ENCODE results near the gene BPIFB3. TPM values are rescaled to one million over a fixed set of nuclear protein-coding genes. Genes with fewer than 3 reads are reported as not detected.

BPIFB3 gene
- total and polyA plus RNA-seq, 2 of the 4 experiments (the other 2 are of a cell fraction): not detected

GRCh38 chr20:33067806-33068205 is 14.1 kb downstream of the BPIFB3 start:
- H3K4me3 ChIP-seq (ENCODE audit: insufficient read depth, low read depth, low read length): no peak overlapping the region
- no peaks in the 10 kb centered on the region for H3K79me1 ChIP-seq (ENCODE audit: low read depth in 1 of 2, low read length in 2 of 2)
- H3K9me1 ChIP-seq (ENCODE audit: insufficient read depth, low read length): no peaks in the 10 kb centered on the region
- H3K9me3 ChIP-seq (ENCODE audit: control insufficient read depth, insufficient read depth, low read length): no peaks in the 10 kb centered on the region
- intact Hi-C loops (cut with micrococcal nuclease): no loop called here
- H2AK5ac ChIP-seq (ENCODE audit: low read depth, low read length): no peak overlapping the region
- dilution Hi-C loops (cut with HindIII; ENCODE audit: low sequenced_read_pairs, unreplicated experiment): no loop called here
- WGBS, 2 experiments (ENCODE audit: extremely low coverage in 2 of 2, insufficient read length in 1 of 2): no CpG with 5 or more reads among the region's 3 CpGs
- ATAC-seq (ENCODE audit: low read depth) (no peak), DNase-seq (no peak)
- no peaks in the 10 kb centered on the region for H3K36me3 ChIP-seq (ENCODE audit: control insufficient read depth, insufficient read depth, low read length)
- H2AK9ac ChIP-seq (replicated peaks; ENCODE audit: low read depth, low read length, poor library complexity): no peak overlapping the region
- in situ Hi-C loops (cut with MboI; ENCODE audit: low sequenced_read_pairs): no loop called here
- no peak overlapping the region for H3K14ac ChIP-seq (replicated peaks; ENCODE audit: low read depth, low read length)
- no peak overlapping the region for H2BK15ac ChIP-seq (ENCODE audit: low read depth, low read length)
- no peaks in the 10 kb centered on the region for H4K20me1 ChIP-seq (ENCODE audit: insufficient read depth, low read length)
- peaks cover 12% of the 10 kb centered on the region for H3K27me3 ChIP-seq (ENCODE audit: control insufficient read depth, insufficient read depth, low read length)
- H2BK5ac ChIP-seq (ENCODE audit: low read depth, low read length, poor library complexity, severe bottlenecking): no peak overlapping the region
- no peaks in the 10 kb centered on the region for H3K4me1 ChIP-seq (ENCODE audit: control insufficient read depth, insufficient read depth, low read length)
- H4K5ac ChIP-seq (ENCODE audit: low read depth, low read length): no peak overlapping the region
- no peak overlapping the region for H3K23ac ChIP-seq (ENCODE audit: low read depth, low read length)
- no peak overlapping the region for H3K4me2 ChIP-seq (ENCODE audit: low read depth, low read length)
- no peak overlapping the region for H3K9ac ChIP-seq (ENCODE audit: low read depth, low read length)
- no peak overlapping the region for H3K56ac ChIP-seq (ENCODE audit: extremely low read depth, insufficient read depth, low read length)
- no peak overlapping the region for H2BK20ac ChIP-seq (ENCODE audit: low read depth, low read length)
- H3K4ac ChIP-seq (ENCODE audit: low read depth, low read length): no peak overlapping the region
- ChIA-PET POLR2A (ENCODE audit: unreplicated experiment) (no interaction called here), CTCF (no interaction called here)
- H2BK120ac ChIP-seq (ENCODE audit: low read depth, low read length): no peak overlapping the region
- H3K18ac ChIP-seq (ENCODE audit: low read depth, low read length): no peak overlapping the region
- BruUV-seq (replicated peaks): no TSS peak
- no peak overlapping the region for H2AFZ ChIP-seq (replicated peaks; ENCODE audit: low read length, poor library complexity)
- no peak overlapping the region for H4K8ac ChIP-seq (ENCODE audit: low read depth in 2 of 2, low read length in 2 of 2)
- no peak overlapping the region for H4K91ac ChIP-seq (ENCODE audit: insufficient read depth, low read depth, low read length)
- no peak overlapping the region for H3K27ac ChIP-seq (ENCODE audit: insufficient read depth, low read length)
- TF ChIP-seq MAFK (IDR thresholded peaks at IDR 0.05; ENCODE audit: low read depth, low read length): no peak
- no peak for TF ChIP-seq POLR2A (IDR thresholded peaks at IDR 0.05; ENCODE audit: low read depth, low read length)
- TF ChIP-seq CEBPB (IDR thresholded peaks at IDR 0.05; ENCODE audit: low read depth, low read length): no peak
- TF ChIP-seq CHD1 (IDR thresholded peaks at IDR 0.05; ENCODE audit: low read depth, low read length): no peak
- TF ChIP-seq ELK1 (IDR thresholded peaks at IDR 0.05; ENCODE audit: borderline replicate concordance, low read depth, low read length): no peak
- no peak for TF ChIP-seq RCOR1 (IDR thresholded peaks at IDR 0.05; ENCODE audit: insufficient replicate concordance, low read length)
- no peak for TF ChIP-seq SMC3 (IDR thresholded peaks at IDR 0.05; ENCODE audit: low read depth, low read length)
- no peak for TF ChIP-seq NFE2L2 (IDR thresholded peaks at IDR 0.05; ENCODE audit: low read depth, low read length)
- no peak for TF ChIP-seq USF2 (IDR thresholded peaks at IDR 0.05; ENCODE audit: low read depth, low read length)
- TF ChIP-seq FOS (IDR thresholded peaks at IDR 0.05; ENCODE audit: low read depth, low read length): no peak
- TF ChIP-seq BHLHE40 (IDR thresholded peaks at IDR 0.05; ENCODE audit: low read depth, low read length): no peak
- no peak for TF ChIP-seq RFX5 (IDR thresholded peaks at IDR 0.05; ENCODE audit: low read depth, low read length)
- TF ChIP-seq CTCF (conservative IDR thresholded peaks at IDR 0.05; ENCODE audit: low read depth, low read length): no peak
- TF ChIP-seq MAZ (IDR thresholded peaks at IDR 0.05; ENCODE audit: borderline replicate concordance, low read depth, low read length): no peak
- TF ChIP-seq RAD21 (IDR thresholded peaks at IDR 0.05; ENCODE audit: low read length): no peak
- TF ChIP-seq MXI1 (IDR thresholded peaks at IDR 0.05; ENCODE audit: borderline replicate concordance, low read depth, low read length): no peak

All from IMR-90 (cell line).